ENCODE data around the gene MGA. TPM values are rescaled to one million over a fixed set of nuclear protein-coding genes. Genes with fewer than 3 reads are reported as not detected.

Gene MGA
- total and polyA plus RNA-seq, 2 of the 8 experiments (the other 6 are each of a cell fraction or from before 2014, with no cell fraction given) = 7.6 to 53.2 TPM

DNA sequence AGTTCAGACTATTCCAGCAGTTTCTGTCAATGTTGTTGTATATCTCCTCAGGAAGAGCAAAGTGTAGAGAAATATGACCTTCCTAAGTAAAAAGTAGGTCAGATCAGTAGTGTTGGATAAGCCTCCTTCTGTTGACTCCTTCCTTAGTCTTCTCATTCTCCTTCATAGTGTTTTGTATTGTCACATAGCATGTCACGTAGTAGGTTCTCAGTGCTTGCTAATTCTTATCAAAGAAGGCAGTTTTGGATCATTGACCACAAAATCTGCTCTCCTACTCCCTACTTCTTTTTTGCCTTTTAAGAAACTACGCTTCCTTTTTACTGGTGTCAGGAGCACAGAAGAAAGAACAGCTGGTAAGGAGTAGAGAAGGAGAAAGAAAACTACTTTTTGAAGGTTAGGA, 1.0 kb upstream of the MGA start (continued):
- TF ChIP-seq, protein P1, sequence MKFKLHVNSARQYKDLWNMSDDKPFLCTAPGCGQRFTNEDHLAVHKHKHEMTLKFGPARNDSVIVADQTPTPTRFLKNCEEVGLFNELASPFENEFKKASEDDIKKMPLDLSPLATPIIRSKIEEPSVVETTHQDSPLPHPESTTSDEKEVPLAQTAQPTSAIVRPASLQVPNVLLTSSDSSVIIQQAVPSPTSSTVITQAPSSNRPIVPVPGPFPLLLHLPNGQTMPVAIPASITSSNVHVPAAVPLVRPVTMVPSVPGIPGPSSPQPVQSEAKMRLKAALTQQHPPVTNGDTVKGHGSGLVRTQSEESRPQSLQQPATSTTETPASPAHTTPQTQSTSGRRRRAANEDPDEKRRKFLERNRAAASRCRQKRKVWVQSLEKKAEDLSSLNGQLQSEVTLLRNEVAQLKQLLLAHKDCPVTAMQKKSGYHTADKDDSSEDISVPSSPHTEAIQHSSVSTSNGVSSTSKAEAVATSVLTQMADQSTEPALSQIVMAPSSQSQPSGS (IDR thresholded peaks at IDR 0.05; ENCODE audit: low read length) = no peak
- TF ChIP-seq ZNF274 (IDR thresholded peaks at IDR 0.05; ENCODE audit: borderline replicate concordance, extremely low read depth, low read length) = no peak
- TF ChIP-seq BRCA1 (IDR thresholded peaks at IDR 0.05; ENCODE audit: low read depth, low read length) = no peak
- TF ChIP-seq EGR1 (IDR thresholded peaks at IDR 0.05; ENCODE audit: borderline replicate concordance, low read depth, low read length) = no peak
- TF ChIP-seq SUZ12 (IDR thresholded peaks at IDR 0.05; ENCODE audit: low read length) = no peak
- no peak for TF ChIP-seq MAX (IDR thresholded peaks at IDR 0.05)
- no peak for TF ChIP-seq SRF (IDR thresholded peaks at IDR 0.05; ENCODE audit: low read depth, low read length)
- no peak for TF ChIP-seq SAP30 (IDR thresholded peaks at IDR 0.05; ENCODE audit: insufficient read depth, insufficient replicate concordance, low read length)
- no peak for TF ChIP-seq TAF1 (IDR thresholded peaks at IDR 0.05; ENCODE audit: low read depth, low read length)
- no peak for TF ChIP-seq NRF1 (IDR thresholded peaks at IDR 0.05; ENCODE audit: low read depth, low read length)
- TF ChIP-seq CTBP2 (IDR thresholded peaks at IDR 0.05; ENCODE audit: borderline replicate concordance, insufficient read depth, insufficient read length, low read length) = no peak
- TF ChIP-seq, protein P2, sequence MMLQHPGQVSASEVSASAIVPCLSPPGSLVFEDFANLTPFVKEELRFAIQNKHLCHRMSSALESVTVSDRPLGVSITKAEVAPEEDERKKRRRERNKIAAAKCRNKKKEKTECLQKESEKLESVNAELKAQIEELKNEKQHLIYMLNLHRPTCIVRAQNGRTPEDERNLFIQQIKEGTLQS (IDR thresholded peaks at IDR 0.05; ENCODE audit: insufficient read depth, low read depth, low read length) = no peak
- TF ChIP-seq SP2 (IDR thresholded peaks at IDR 0.05; ENCODE audit: low read length) = no peak

All from H1 (cell line).